ENCODE data around the gene RNF181. TPM values are rescaled to one million over a fixed set of nuclear protein-coding genes. Genes with fewer than 3 reads are reported as not detected.
"Not testable (repeated sequence)": the region's sequence is repeated elsewhere in the genome, so short reads cannot be mapped to it uniquely, and the experiment has no call there.

Gene RNF181
- total RNA-seq, 2 experiments from 2014 or later: 97.8 to 179 TPM

- H3K4me1 ChIP-seq (ENCODE audit: insufficient read depth, low read length, poor library complexity, severe bottlenecking): peaks cover 17% of the 10 kb centered on the region
- no peaks in the 10 kb centered on the region for H4K20me1 ChIP-seq (ENCODE audit: insufficient read depth, low read length)
- ChIA-PET POLR2A (interaction anchor here (0.5 to 1.4 kb wide), 2 partner anchors 9 to 11 kb away, joined by 3 read pairs; no protein-coding TSS in a partner anchor), CTCF (ENCODE audit: unreplicated experiment) (no interaction called here)
- H3K79me2 ChIP-seq (ENCODE audit: insufficient read depth, low read depth, low read length): no peaks in the 10 kb centered on the region
- H3K9me2 ChIP-seq (ENCODE audit: insufficient read depth, low read length): no peaks in the 10 kb centered on the region
- no peak overlapping the region for H3K27ac ChIP-seq (ENCODE audit: low read depth, low read length, poor library complexity, severe bottlenecking)
- H3K9me3 ChIP-seq (ENCODE audit: low read length): no peaks in the 10 kb centered on the region
- TF ChIP-seq CTCF (conservative IDR thresholded peaks at IDR 0.05; ENCODE audit: low read length) (no peak), EZH2phosphoT487 (IDR thresholded peaks at IDR 0.05; ENCODE audit: borderline replicate concordance, low read depth, low read length) (no peak)
- H3K4me2 ChIP-seq (ENCODE audit: low read length): no peak overlapping the region
- peaks cover 3% of the 10 kb centered on the region; the same call in 1 of the 2 replicates for H3K36me3 ChIP-seq (ENCODE audit: insufficient read depth, low read length)
- no peak for DNase-seq (ENCODE audit: low spot score)
- BruUV-seq (replicated peaks): no TSS peak
- H3K4me3 ChIP-seq (ENCODE audit: low read depth, low read length, poor library complexity, severe bottlenecking): no peak overlapping the region
- intact Hi-C loops (cut with micrococcal nuclease; ENCODE audit: unreplicated experiment): no loop called here
- no peak overlapping the region for H2AFZ ChIP-seq (ENCODE audit: low read length)
Observed at GRCh38 chr2:85589982-85590791, 5.4 kb upstream of the RNF181 start.

DNA sequence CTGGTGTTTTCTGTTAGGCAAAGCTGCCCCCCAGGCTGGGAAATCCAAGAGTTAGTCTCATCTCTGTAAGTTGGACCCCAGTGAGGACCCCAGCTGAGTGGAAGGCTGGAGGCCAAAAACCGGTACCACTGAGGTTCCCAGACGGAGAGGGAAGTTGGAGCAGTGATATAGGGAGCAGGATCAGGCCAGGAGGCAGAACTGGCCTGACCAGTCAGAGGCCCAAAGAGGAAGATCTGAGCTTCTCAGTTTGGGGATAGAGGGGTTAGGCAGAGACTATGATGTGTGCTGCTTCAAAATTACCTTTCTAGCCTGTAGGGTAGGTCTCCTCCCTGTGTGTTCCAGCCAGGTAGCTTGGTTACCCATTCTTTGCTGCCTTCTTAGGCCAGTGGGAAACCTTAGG is 4.6 kb upstream of the RNF181 start:
- no peak overlapping the region for H3K27ac ChIP-seq (ENCODE audit: low read depth, low read length, poor library complexity, severe bottlenecking)
- H3K4me1 ChIP-seq (ENCODE audit: insufficient read depth, low read length, poor library complexity, severe bottlenecking): peaks cover 11% of the 10 kb centered on the region
- H4K20me1 ChIP-seq (ENCODE audit: insufficient read depth, low read length): no peaks in the 10 kb centered on the region
- peaks cover 3% of the 10 kb centered on the region; the same call in 1 of the 2 replicates for H3K79me2 ChIP-seq (ENCODE audit: insufficient read depth, low read depth, low read length)
- no peak overlapping the region for H3K4me3 ChIP-seq (ENCODE audit: low read depth, low read length, poor library complexity, severe bottlenecking)
- no peak overlapping the region for H2AFZ ChIP-seq (ENCODE audit: low read length)
- no peaks in the 10 kb centered on the region for H3K9me3 ChIP-seq (ENCODE audit: low read length)
- intact Hi-C loops (cut with micrococcal nuclease; ENCODE audit: unreplicated experiment): no loop called here
- ChIA-PET POLR2A (interaction anchor here (0.6 to 1.4 kb wide), 2 partner anchors 12 to 79 kb away, joined by 3 read pairs; no protein-coding TSS in a partner anchor), CTCF (ENCODE audit: unreplicated experiment) (no interaction called here)
- no peaks in the 10 kb centered on the region for H3K9me2 ChIP-seq (ENCODE audit: insufficient read depth, low read length)
- peaks cover 2% of the 10 kb centered on the region; the same call in 1 of the 2 replicates for H3K36me3 ChIP-seq (ENCODE audit: insufficient read depth, low read length)
- no TSS peak for BruUV-seq (replicated peaks)
- no peak overlapping the region for H3K4me2 ChIP-seq (ENCODE audit: low read length)
- TF ChIP-seq EZH2phosphoT487 (IDR thresholded peaks at IDR 0.05; ENCODE audit: borderline replicate concordance, low read depth, low read length) (no peak), CTCF (conservative IDR thresholded peaks at IDR 0.05; ENCODE audit: low read length) (no peak)
- no peak for DNase-seq (ENCODE audit: low spot score)

DNA sequence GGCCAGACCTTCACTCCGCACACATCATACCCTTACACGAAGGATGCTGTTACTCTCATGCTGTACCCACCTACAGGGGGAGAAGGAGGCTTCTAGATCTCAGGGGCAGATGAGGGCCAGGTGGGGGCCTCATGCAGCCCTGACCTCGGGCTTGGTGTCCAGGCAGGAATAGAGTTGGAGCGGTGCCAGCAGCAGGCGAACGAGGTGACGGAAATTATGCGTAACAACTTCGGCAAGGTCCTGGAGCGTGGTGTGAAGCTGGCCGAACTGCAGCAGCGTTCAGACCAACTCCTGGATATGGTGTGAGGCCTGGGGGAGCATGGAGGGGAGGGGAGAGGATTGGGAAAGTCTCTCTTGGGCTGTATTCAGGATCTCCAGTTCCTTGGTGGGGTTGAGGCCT is 4.0 kb upstream of the RNF181 start:
- BruUV-seq (replicated peaks): no TSS peak
- intact Hi-C loops (cut with micrococcal nuclease; ENCODE audit: unreplicated experiment): no loop called here
- Histone ChIP-seq H3K79me2 (ENCODE audit: insufficient read depth, low read depth, low read length) (peaks cover 9% of the 10 kb centered on the region; the same call in 1 of the 2 replicates), H3K9me2 (ENCODE audit: insufficient read depth, low read length) (no peaks in the 10 kb centered on the region), H3K9me3 (ENCODE audit: low read length) (no peaks in the 10 kb centered on the region), H4K20me1 (ENCODE audit: insufficient read depth, low read length) (no peaks in the 10 kb centered on the region), H2AFZ (ENCODE audit: low read length) (no peak overlapping the region), H3K4me2 (ENCODE audit: low read length) (no peak overlapping the region), H3K27ac (ENCODE audit: low read depth, low read length, poor library complexity, severe bottlenecking) (no peak overlapping the region), H3K4me3 (ENCODE audit: low read depth, low read length, poor library complexity, severe bottlenecking) (no peak overlapping the region), H3K4me1 (ENCODE audit: insufficient read depth, low read length, poor library complexity, severe bottlenecking) (peaks cover 17% of the 10 kb centered on the region), H3K36me3 (ENCODE audit: insufficient read depth, low read length) (no peaks in the 10 kb centered on the region; the same call in 1 of the 2 replicates)
- TF ChIP-seq EZH2phosphoT487 (IDR thresholded peaks at IDR 0.05; ENCODE audit: borderline replicate concordance, low read depth, low read length) (no peak), CTCF (conservative IDR thresholded peaks at IDR 0.05; ENCODE audit: low read length) (no peak)
- POLR2A ChIA-PET: no interaction called here
- DNase-seq (ENCODE audit: low spot score): no peak
- CTCF ChIA-PET (ENCODE audit: unreplicated experiment): no interaction called here

GRCh38 chr2:85592299-85592698 is 3.2 kb upstream of the RNF181 start:
- H4K20me1 ChIP-seq (ENCODE audit: insufficient read depth, low read length); POLR2A ChIA-PET; H3K9me3 ChIP-seq (ENCODE audit: low read length); DNase-seq (ENCODE audit: low spot score); intact Hi-C loops (cut with micrococcal nuclease; ENCODE audit: unreplicated experiment); H3K27ac ChIP-seq (ENCODE audit: low read depth, low read length, poor library complexity, severe bottlenecking); H2AFZ ChIP-seq (ENCODE audit: low read length); H3K4me2 ChIP-seq (ENCODE audit: low read length); H3K9me2 ChIP-seq (ENCODE audit: insufficient read depth, low read length); BruUV-seq (replicated peaks); H3K36me3 ChIP-seq (ENCODE audit: insufficient read depth, low read length); CTCF ChIA-PET (ENCODE audit: unreplicated experiment); H3K4me3 ChIP-seq (ENCODE audit: low read depth, low read length, poor library complexity, severe bottlenecking): not testable (repeated sequence)
- peaks cover 20% of the 10 kb centered on the region for H3K4me1 ChIP-seq (ENCODE audit: insufficient read depth, low read length, poor library complexity, severe bottlenecking)
- peaks cover 12% of the 10 kb centered on the region; the same call in 1 of the 2 replicates for H3K79me2 ChIP-seq (ENCODE audit: insufficient read depth, low read depth, low read length)
